ENCODE data around the gene ATXN2. TPM values are rescaled to one million over a fixed set of nuclear protein-coding genes. Genes with fewer than 3 reads are reported as not detected.
"Not testable (repeated sequence)": the region's sequence is repeated elsewhere in the genome, so short reads cannot be mapped to it uniquely, and the experiment has no call there.

The ATXN2 gene
- total RNA-seq, 1 donor from 2014 or later = 49.1 TPM

- no peak for DNase-seq
These were observed 1.1 kb upstream of the ATXN2 start for GRCh38 chr12:111600205-111600642.

- DNase-seq = peak; percentile 88
These were observed 514 bp upstream of the ATXN2 start for GRCh38 chr12:111599453-111600204.

- DNase-seq = no peak
These were observed 1.1 kb downstream of the ATXN2 start for GRCh38 chr12:111597831-111598636.

- DNase-seq = peak; percentile 31
These were observed 1.9 kb downstream of the ATXN2 start for GRCh38 chr12:111596985-111597830.

GRCh38 chr12:111595341-111595835 is 3.7 kb downstream of the ATXN2 start:
- not testable (repeated sequence) for DNase-seq

GRCh38 chr12:111591399-111592010 is 7.6 kb downstream of the ATXN2 start:
- DNase-seq = not testable (repeated sequence)

GRCh38 chr12:111590552-111590951 is 8.6 kb downstream of the ATXN2 start:
- DNase-seq = no peak

GRCh38 chr12:111589601-111590000 is 9.5 kb downstream of the ATXN2 start:
- no peak for DNase-seq

- no peak for DNase-seq
These were observed 11.1 kb downstream of the ATXN2 start for GRCh38 chr12:111588010-111588409.

GRCh38 chr12:111586986-111587385 is 12.1 kb downstream of the ATXN2 start:
- no peak for DNase-seq

- no peak for DNase-seq
These were observed 13.4 kb downstream of the ATXN2 start for GRCh38 chr12:111585690-111586089.

- DNase-seq = no peak
These were observed 14.2 kb downstream of the ATXN2 start for GRCh38 chr12:111584959-111585358.

- DNase-seq = not testable (repeated sequence)
These were observed 15.6 kb downstream of the ATXN2 start for GRCh38 chr12:111583506-111583905.

- no peak for DNase-seq
These were observed 16.9 kb downstream of the ATXN2 start for GRCh38 chr12:111582133-111582747.

- DNase-seq = no peak
These were observed 17.5 kb downstream of the ATXN2 start for GRCh38 chr12:111581434-111582132.

GRCh38 chr12:111580737-111581136 is 18.4 kb downstream of the ATXN2 start:
- DNase-seq = no peak

- DNase-seq = no peak
These were observed 19.0 kb downstream of the ATXN2 start for GRCh38 chr12:111580119-111580425.

GRCh38 chr12:111578971-111579340 is 20.2 kb downstream of the ATXN2 start:
- no peak for DNase-seq

- no peak for DNase-seq
These were observed 20.7 kb downstream of the ATXN2 start for GRCh38 chr12:111578276-111578970.

- no peak for DNase-seq
These were observed 24.2 kb downstream of the ATXN2 start for GRCh38 chr12:111574797-111575443.

Data from skin of body (tissue), 2 donors.